GM21737 (cell line): Measurements from ENCODE around the gene SPATA33.

Experiments used
- ATAC-seq: cut with Tn5 transposase; IDR thresholded peaks from one replicate; pipeline ENCODE4 v1.9.1; 2021; ENCODE audit warnings: mild to moderate bottlenecking, moderate library complexity; ENCODE audit not compliant: unreplicated experiment

Gene SPATA33

GRCh38 chr16:89706518-89707260, 49.1 kb downstream of the SPATA33 start:
- no peak for ATAC-seq

DNA sequence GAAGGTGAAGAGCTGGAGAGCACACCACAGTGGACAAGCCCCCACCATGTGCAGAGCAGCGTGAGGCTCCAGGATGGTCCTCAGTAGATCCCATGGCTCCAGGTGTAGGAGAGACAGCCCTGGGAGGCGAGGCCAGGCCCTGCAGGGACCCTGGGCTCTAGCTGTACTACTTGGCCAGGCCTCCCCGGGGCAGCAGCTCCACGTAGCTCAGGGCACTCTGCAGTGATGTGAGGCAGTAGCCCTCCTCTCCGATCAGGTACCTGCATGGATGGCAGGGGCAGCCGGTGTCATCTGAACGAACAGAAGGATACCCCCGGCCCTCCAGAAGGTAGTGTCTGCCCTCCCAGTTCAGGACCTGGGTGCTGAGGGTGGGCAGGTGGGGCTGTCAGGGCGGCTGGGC, 50.1 kb downstream of the SPATA33 start:
- no peak for ATAC-seq

GRCh38 chr16:89708481-89708931, 50.9 kb downstream of the SPATA33 start:
- ATAC-seq: no peak

- no peak for ATAC-seq
These were observed 51.5 kb downstream of the SPATA33 start for GRCh38 chr16:89709166-89709565.

- ATAC-seq: no peak
These were observed 52.2 kb downstream of the SPATA33 start for GRCh38 chr16:89709716-89710432.

- no peak for ATAC-seq
These were observed 53.3 kb downstream of the SPATA33 start for GRCh38 chr16:89710709-89711564.

DNA sequence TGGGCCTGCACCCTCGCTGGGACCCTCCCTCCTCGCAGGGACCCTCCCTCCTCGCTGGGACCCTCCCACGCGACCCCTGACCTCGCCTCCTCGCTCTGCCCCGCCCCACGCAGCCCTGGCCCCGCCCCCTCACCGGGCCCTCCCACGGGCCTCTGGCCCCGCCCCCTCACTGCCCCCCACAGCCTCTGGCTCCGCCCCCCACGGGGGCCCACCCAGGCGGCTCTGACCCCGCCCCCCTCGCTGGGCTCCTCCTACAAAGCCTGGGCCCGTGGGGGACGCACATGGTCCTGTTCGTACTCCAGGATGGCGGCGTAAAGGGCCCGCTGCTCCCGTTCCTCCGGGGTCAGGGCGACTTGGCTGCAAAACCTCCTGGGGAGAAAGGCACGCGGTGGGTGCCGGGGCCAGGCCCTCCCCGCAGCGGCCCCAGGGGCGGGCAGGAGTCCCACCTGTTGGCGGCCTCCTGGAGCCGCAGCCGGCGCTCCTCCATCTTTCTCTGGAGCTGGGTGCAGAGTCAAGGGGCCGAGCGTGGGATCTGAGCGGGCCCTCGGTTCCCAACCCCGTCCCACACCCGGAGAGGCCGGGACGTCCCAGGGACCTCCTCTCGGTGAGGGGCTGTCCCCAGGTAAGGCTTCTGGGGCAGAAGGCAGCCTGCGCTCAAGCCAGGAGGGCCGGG, 54.1 kb downstream of the SPATA33 start:
- peak; percentile 43 for ATAC-seq

DNA sequence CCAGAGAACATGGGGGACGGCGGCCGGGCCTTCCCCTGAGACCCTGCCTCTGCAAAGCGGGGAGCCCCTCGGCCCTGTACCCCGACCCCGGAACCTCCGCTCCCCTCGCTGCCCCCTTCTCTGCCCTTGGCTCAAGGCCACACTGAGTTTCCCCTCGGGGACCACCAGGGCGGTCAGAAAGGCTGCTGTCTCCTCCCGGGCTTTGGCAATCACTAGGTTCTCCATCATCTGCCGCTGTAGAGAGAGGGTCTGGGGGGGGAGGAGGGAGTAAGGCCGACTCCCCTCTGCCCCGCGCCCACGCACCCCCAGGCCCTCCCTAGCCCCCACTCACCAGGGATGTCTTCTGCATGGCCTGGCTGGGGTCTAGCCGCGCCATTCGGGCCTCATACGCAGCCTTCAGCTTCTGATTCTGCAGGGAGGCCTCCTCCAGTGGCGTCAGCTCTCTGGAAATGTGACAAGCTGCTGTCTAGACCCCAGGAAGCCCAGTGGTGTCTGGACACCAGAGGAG, 54.7 kb downstream of the SPATA33 start:
- no peak for ATAC-seq

- ATAC-seq: no peak
These were observed 58.9 kb downstream of the SPATA33 start for GRCh38 chr16:89716493-89716892.

DNA sequence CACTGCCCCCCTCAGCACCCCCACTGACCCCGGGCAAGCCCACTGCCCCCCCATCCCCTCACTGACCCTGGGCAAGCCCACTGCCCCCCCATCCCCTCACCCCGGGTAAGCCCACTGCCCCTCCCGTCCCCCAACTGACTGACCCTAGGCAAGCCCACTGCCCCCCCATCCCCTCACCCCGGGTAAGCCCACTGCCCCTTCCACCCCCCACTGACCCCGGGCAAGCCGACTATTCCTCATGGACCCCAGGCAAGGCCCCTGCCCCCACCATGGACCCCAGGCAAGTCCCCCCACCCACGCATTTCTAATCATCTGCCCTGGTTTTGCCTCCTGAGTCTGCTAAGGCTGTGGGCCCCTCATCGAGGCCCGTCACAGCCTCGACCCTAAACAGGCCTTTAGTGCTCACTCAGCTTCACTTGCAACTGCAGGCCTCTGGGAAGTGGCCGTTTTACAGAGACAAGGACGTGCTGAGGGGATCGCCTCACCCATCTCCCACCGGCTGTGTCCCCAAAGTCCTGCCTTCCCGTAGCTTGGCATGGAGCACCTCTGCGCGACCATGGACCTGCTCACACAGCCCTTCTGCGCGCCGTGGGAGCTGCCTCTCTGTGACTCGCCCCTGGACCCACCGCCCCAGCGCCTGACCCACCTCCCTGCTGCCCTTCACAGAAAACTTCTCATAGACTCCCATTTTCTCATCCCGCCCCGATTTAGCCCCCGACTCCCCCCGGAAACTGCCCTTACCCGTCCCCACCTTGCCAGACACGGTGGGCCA, 59.5 kb downstream of the SPATA33 start:
- ATAC-seq: no peak

GRCh38 chr16:89717688-89718505, 60.3 kb downstream of the SPATA33 start:
- ATAC-seq: no peak
